Right cardiac atrium (tissue), 5 donors: ENCODE data around the gene POC1A. TPM values are rescaled to one million over a fixed set of nuclear protein-coding genes. Genes with fewer than 3 reads are reported as not detected.

Experiments
- ATAC-seq, 2 donors: fragments of 200-7000 bp; cut with Tn5 transposase; one replicate each; pipeline versions ENCODE4 v1.8.0 to v1.9.1; 2020; ENCODE audit warnings: moderate library complexity in 2 of 2, mild to moderate bottlenecking in 1 of 2
- DNase-seq, 3 donors: peaks; one replicate each; pipeline ENCODE4 v3.0.0-alpha.2; 2020
- H3K27ac ChIP-seq: one replicate; pipeline ENCODE4 v1.5.1; 2013; ENCODE audit warnings: mild to moderate bottlenecking, low read length, control low read depth, moderate library complexity
- H3K27me3 ChIP-seq: one replicate; pipeline ENCODE4 v1.6.1; 2013; ENCODE audit not compliant: control insufficient read depth, insufficient read depth
- H3K4me1 ChIP-seq: one replicate; pipeline ENCODE4 v1.6.1; 2013; ENCODE audit warnings: low read length; ENCODE audit not compliant: control insufficient read depth, insufficient read depth
- H3K4me3 ChIP-seq: one replicate; pipeline ENCODE4 v1.5.1; 2013; ENCODE audit warnings: low read length, control low read depth
- H3K9me3 ChIP-seq: one replicate; pipeline ENCODE4 v1.6.1; 2013; ENCODE audit warnings: low read length; ENCODE audit not compliant: control insufficient read depth
- WGBS: extraction: QIAGEN DNeasy Blood & Tissue Kit; methylation state at CpG from one replicate; pipeline ENCODE4 v1.1.7; 2013; 5-methylcytosine and 5-hydroxymethylcytosine counted together
- intact Hi-C, 4 donors: fragments of 100-400 bp; cut with DNase I; formaldehyde crosslinking; loops; one replicate each; pipeline versions ENCODE4 v1.11.0 to v1.14.0; 2022 to 2023
- polyA plus RNA-seq: library from polyadenylated mRNA; stranded (reverse); fragments of 200-250 nt; gene quantifications from one replicate; pipeline ENCODE4 v1.2.3, GENCODE V29; 2013
- total RNA-seq, 4 donors: library from RNA; stranded (reverse); fragmentation: NEBNext Ultra II Directional; extraction: Animal tissue kit (Norgen Biotek cat#: 25700); gene quantifications; one replicate each; pipeline ENCODE4 v1.2.1, GENCODE V29; 2021
- donor health status: healthy with polysubstance abuse.
- donor health status: DM: no; HTN: yes; CAD: no.
- donor health status: DM: no; HTN: no; CAD: no.
- donor health status: DM: no; HTN: yes; CAD: no; lungs with severe emphysema.
- donor health status: DM: yes; HTN: yes; CAD: no.

POC1A gene
- total and polyA plus RNA-seq, 5 donors = 0.75 to 1.4 (median 1.2) TPM

DNA sequence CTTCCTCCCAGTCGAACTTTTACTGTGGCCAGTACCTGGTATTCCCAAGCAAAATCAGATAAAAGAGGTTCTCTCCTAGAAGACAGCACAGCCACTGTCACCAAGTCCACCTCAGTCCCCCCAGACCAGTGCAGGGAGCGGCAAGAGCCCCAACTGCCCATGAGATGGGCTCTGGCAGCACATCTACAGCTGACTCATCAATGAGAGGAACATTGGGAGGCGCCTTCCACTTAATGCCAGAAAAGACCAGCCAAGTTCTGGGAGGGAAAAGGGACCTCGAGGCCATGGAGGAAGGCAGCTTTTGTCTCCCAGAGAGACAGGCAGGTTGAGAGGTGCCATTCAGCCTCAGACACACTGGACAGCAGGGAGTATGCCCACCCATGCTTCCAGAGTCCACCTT, 28.2 kb downstream of the POC1A start:
- 78% methylated on average over 4 of the region's 4 CpGs for WGBS
- DNase-seq = peak in 2 of 3 donors; percentile 3 to 22
- H3K27ac ChIP-seq = no peak overlapping the region
- no peaks in the 10 kb centered on the region for H3K9me3 ChIP-seq
- intact Hi-C loops = loop anchor here in 1 of 4 donors (5.0 kb wide), 1 partner anchor 124 kb away; no protein-coding TSS in a partner anchor
- no peak overlapping the region for H3K4me3 ChIP-seq
- peaks cover 11% of the 10 kb centered on the region for H3K4me1 ChIP-seq
- ATAC-seq = no peak
- no peaks in the 10 kb centered on the region for H3K27me3 ChIP-seq

- DNase-seq (peak in 1 of 3 donors; percentile 35), ATAC-seq (no peak)
- no peak overlapping the region for H3K4me3 ChIP-seq
- H3K9me3 ChIP-seq = no peaks in the 10 kb centered on the region
- H3K27me3 ChIP-seq = no peaks in the 10 kb centered on the region
- H3K4me1 ChIP-seq = peaks cover 17% of the 10 kb centered on the region
- intact Hi-C loops = loop anchor here (5.0 kb wide), 3 partner anchors 67 to 122 kb away; partner anchors contain the start of gene DUSP7 (in 1 of the 4)
- H3K27ac ChIP-seq = no peak overlapping the region
- 96% methylated on average over 8 of the region's 8 CpGs for WGBS
These were observed 29.5 kb downstream of the POC1A start for GRCh38 chr3:52124766-52125165.

- intact Hi-C loops = loop anchor here in 3 of 4 donors (5.0 kb wide), 3 partner anchors 67 to 122 kb away; partner anchors contain the start of gene DUSP7 (in 1 of the 3)
- Histone ChIP-seq H3K27me3 (no peaks in the 10 kb centered on the region), H3K4me3 (no peak overlapping the region), H3K27ac (no peak overlapping the region), H3K9me3 (no peaks in the 10 kb centered on the region), H3K4me1 (peaks cover 17% of the 10 kb centered on the region)
- WGBS = 94% methylated on average over 2 of the region's 2 CpGs
- ATAC-seq = no peak
- DNase-seq = no peak
These were observed 30.1 kb downstream of the POC1A start for GRCh38 chr3:52124126-52124525.

DNA sequence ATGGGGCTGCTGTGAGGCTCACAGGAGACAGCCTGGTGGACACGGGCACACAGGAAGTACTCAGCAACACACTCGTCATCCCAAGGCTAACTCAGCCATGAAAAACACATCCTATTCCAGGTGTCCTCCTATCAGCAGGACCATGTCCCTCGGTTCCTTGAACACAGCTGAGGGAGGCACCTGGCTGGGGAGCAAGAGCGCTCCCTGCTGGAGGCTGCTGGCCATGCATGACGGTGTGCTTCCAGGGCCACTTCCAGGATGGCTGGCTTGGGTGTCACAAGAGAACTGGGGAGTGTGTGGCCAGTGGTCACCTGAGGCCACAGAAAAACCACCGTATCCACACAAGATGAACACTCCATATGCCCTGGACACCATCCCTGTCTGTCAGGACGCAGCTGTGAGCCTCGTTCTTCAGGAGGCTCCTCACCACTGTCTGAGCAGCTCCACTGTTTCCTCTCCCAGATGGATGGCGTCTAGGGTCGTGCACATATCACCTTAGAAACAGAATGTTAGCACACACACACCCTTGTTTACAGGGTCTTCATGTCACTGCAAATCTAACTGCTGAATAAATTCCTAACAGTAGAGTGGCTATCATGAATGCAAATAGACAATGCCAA, 31.0 kb downstream of the POC1A start:
- WGBS = 39% methylated on average over 10 of the region's 10 CpGs
- DNase-seq (peak; percentile 68 to 91 (median 90)), ATAC-seq (peak; percentile 79)
- no peak overlapping the region for H3K27ac ChIP-seq
- peaks cover 17% of the 10 kb centered on the region for H3K4me1 ChIP-seq
- H3K4me3 ChIP-seq = no peak overlapping the region
- intact Hi-C loops = loop anchor here in 3 of 4 donors (5.0 kb wide), 3 partner anchors 66 to 121 kb away; partner anchors contain the start of gene DUSP7 (in 1 of the 3)
- no peaks in the 10 kb centered on the region for H3K27me3 ChIP-seq
- H3K9me3 ChIP-seq = no peaks in the 10 kb centered on the region

DNA sequence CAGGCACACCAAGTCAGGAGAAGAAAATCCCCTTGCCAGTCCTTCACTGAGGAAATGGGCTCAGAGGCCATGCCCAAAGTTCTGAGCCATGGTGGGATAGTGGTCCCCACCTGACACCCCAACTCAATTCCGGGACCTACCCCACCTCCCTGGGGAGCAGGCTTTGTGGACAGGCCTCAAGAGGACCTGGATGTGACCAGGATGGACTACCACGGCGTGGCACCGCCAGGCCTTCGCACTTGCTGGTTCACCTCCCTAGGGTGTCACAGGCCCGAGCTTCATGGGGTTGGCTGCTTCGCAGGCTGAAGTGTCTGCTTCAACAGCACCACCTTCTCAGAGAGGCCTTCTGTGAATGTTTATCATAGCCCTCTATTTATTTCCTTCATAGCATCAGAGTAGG, 31.7 kb downstream of the POC1A start:
- Histone ChIP-seq H3K27me3 (no peaks in the 10 kb centered on the region), H3K9me3 (no peaks in the 10 kb centered on the region), H3K4me1 (peaks cover 15% of the 10 kb centered on the region), H3K4me3 (no peak overlapping the region), H3K27ac (peak overlapping the region; percentile 68)
- DNase-seq (no peak), ATAC-seq (no peak)
- WGBS = 83% methylated on average over 7 of the region's 7 CpGs
- intact Hi-C loops = loop anchor here in 3 of 4 donors (5.0 kb wide), 3 partner anchors 65 to 120 kb away; partner anchors contain the start of gene DUSP7 (in 1 of the 3)

DNA sequence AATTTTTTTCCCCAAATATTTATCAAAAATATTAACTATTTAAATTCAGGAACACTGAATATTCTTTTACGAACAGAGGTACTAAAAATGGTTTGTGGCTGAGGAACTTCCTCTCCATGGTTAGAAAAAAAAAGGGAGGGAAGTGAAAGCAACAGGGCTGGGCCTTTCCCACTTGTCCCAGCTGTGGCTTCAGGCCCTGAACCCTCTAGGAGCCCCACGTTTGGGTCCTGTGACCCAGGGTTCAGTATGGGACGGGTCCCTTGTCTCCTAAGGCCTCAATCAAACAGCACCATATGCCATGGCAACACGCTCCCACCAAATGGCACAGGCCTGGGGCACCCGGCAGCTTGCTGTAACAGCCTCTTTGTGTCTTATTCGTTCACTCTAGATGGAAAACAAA, 32.4 kb downstream of the POC1A start:
- peak in 1 of 3 donors; percentile 63 for DNase-seq
- 67% methylated on average over 6 of the region's 6 CpGs for WGBS
- intact Hi-C loops = loop anchor here in 3 of 4 donors (5.0 kb wide), 3 partner anchors 65 to 120 kb away; partner anchors contain the start of gene DUSP7 (in 1 of the 3)
- Histone ChIP-seq H3K9me3 (no peaks in the 10 kb centered on the region), H3K27ac (peak overlapping the region; percentile 68), H3K4me1 (peaks cover 15% of the 10 kb centered on the region), H3K27me3 (no peaks in the 10 kb centered on the region), H3K4me3 (no peak overlapping the region)
- ATAC-seq = peak in 1 of 2 donors; percentile 14

- Histone ChIP-seq H3K9me3 (no peaks in the 10 kb centered on the region), H3K27ac (peak overlapping the region; percentile 75), H3K4me1 (peaks cover 15% of the 10 kb centered on the region), H3K27me3 (no peaks in the 10 kb centered on the region), H3K4me3 (no peak overlapping the region)
- WGBS = 37% methylated on average over 7 of the region's 7 CpGs
- ATAC-seq = peak; percentile 42 to 70
- DNase-seq = peak; percentile 51 to 76 (median 73)
- intact Hi-C loops = loop anchor here in 3 of 4 donors (5.0 kb wide), 3 partner anchors 64 to 119 kb away; partner anchors contain the start of gene DUSP7 (in 1 of the 3)
These were observed 32.8 kb downstream of the POC1A start for GRCh38 chr3:52121464-52121805.

DNA sequence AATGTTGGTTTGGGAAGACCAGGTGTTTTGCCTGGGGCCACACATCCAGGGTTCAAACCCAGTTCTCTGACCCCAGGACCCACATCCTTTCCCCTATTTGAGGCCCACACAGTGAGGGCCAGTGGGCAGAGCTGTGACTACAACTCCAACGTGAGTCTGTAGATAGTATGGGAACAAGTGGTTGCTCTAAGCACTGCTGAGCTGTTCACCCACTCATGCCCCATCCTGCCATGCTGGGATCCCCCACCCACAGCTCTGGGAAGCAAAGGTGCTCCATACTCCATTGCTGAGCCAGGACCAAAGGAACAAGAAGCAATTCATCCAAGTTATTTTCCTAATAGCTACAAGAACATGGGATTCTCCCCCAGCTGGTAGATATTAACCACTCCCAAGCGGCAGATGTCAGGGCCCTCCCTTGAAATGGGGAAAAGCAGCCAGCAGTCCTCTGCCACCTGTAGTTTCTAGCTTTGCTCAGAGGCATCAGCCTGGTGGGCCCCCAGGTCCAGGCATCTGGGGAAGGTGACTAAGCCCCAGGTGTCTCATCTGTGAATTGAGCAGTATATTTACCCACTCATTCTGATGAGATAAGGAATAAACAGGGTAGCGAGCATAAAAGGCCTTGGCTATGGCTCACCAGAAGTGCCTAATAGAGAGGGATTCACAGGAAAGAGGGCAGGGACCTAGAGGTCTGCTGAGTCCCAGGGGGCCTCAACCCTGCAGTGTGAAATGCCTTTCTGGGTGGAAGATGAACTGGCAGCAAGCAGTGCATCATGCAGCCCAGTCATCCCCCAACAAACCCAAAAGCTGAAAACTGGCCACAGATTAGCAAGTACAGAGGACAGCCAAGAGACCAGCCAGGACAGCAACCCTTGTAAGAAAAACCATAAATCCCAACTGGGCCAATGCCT, 33.4 kb downstream of the POC1A start:
- ATAC-seq (no peak), DNase-seq (peak in 1 of 3 donors; percentile 19)
- peaks cover 15% of the 10 kb centered on the region for H3K4me1 ChIP-seq
- H3K27me3 ChIP-seq = no peaks in the 10 kb centered on the region
- intact Hi-C loops = loop anchor here in 3 of 4 donors (5.0 kb wide), 3 partner anchors 64 to 119 kb away; partner anchors contain the start of gene DUSP7 (in 1 of the 3)
- 63% methylated on average over 3 of the region's 3 CpGs for WGBS
- H3K4me3 ChIP-seq = no peak overlapping the region
- no peaks in the 10 kb centered on the region for H3K9me3 ChIP-seq
- peak overlapping the region; percentile 75 for H3K27ac ChIP-seq

DNA sequence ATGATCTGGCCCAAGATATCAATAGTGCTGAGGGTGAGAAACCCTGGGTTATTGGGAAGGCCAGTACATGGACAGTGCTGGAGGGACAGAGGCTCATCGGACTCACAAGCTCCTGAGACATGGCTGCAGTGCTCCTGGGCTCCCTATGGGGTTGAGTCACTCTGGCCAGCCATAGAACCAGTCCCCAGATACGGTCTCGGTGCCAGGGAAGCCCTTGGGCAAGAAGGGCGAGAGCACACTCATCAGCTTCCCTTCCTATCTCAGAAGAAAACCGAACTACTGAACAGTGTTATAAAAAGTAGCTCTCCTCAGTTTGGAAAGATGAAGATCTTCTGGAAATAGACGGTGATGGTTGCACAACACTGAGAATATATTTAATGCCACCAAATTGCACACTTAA, 34.4 kb downstream of the POC1A start:
- intact Hi-C loops = loop anchor here in 3 of 4 donors (5.0 kb wide), 3 partner anchors 63 to 118 kb away; partner anchors contain the start of gene DUSP7 (in 1 of the 3)
- Histone ChIP-seq H3K27ac (no peak overlapping the region), H3K4me1 (peaks cover 15% of the 10 kb centered on the region), H3K27me3 (no peaks in the 10 kb centered on the region), H3K9me3 (no peaks in the 10 kb centered on the region), H3K4me3 (no peak overlapping the region)
- 82% methylated on average over 6 of the region's 6 CpGs for WGBS
- ATAC-seq (no peak), DNase-seq (peak in 1 of 3 donors; percentile 53)

GRCh38 chr3:52119099-52119498, 35.1 kb downstream of the POC1A start:
- DNase-seq = peak in 1 of 3 donors; percentile 55

More at GRCh38 chr3:52119099-52119498, 35.1 kb downstream of the POC1A start:
- 58% methylated on average over 5 of the region's 5 CpGs for WGBS
- Histone ChIP-seq H3K4me3 (no peak overlapping the region), H3K4me1 (peaks cover 15% of the 10 kb centered on the region), H3K9me3 (no peaks in the 10 kb centered on the region), H3K27ac (no peak overlapping the region), H3K27me3 (no peaks in the 10 kb centered on the region)
- peak in 1 of 2 donors; percentile 30 for ATAC-seq
- intact Hi-C loops = no loop called here
